AG09319 (cell line): ENCODE data around the gene PHACTR3.

ENCODE experiments used
- DNase-seq: peaks from one replicate; pipeline ENCODE4 v3.0.0-alpha.2; 2010; ENCODE audit warnings: low read depth; ENCODE audit errors: extremely low read depth
- CTCF ChIP-seq: IDR thresholded peaks from 2 replicates; pipeline ENCODE4 v1.5.1; 2011; ENCODE audit warnings: low read depth, mild to moderate bottlenecking, inconsistent platforms, low read length, moderate library complexity

Gene PHACTR3

GRCh38 chr20:59774921-59775686 lies 170.8 kb downstream of the PHACTR3 start:
- no peak for DNase-seq

GRCh38 chr20:59775687-59776055 lies 171.3 kb downstream of the PHACTR3 start:
- DNase-seq = no peak
- no peak for TF ChIP-seq CTCF

More at GRCh38 chr20:59774921-59775686, 170.8 kb downstream of the PHACTR3 start:
- no peak for TF ChIP-seq CTCF

- no peak for TF ChIP-seq CTCF
Observed at GRCh38 chr20:59776059-59776603, 171.8 kb downstream of the PHACTR3 start.

GRCh38 chr20:59776626-59777330 lies 172.4 kb downstream of the PHACTR3 start:
- no peak for TF ChIP-seq CTCF
- DNase-seq = no peak

More at GRCh38 chr20:59776059-59776603, 171.8 kb downstream of the PHACTR3 start:
- no peak for DNase-seq

GRCh38 chr20:59777331-59777725 lies 173.0 kb downstream of the PHACTR3 start:
- TF ChIP-seq CTCF = no peak
- DNase-seq = no peak

GRCh38 chr20:59777814-59778575 lies 173.7 kb downstream of the PHACTR3 start:
- no peak for TF ChIP-seq CTCF
- no peak for DNase-seq
